Measurements from ENCODE around the gene CDH26. TPM values are rescaled to one million over a fixed set of nuclear protein-coding genes. Genes with fewer than 3 reads are reported as not detected.

CDH26 gene
- total RNA-seq, 1 donor from 2014 or later, result not detected

GRCh38 chr20:59992526-59993084, 34.4 kb downstream of the CDH26 start:
- Mint-ChIP-seq H3K27ac (ENCODE audit: unreplicated experiment) (no peak overlapping the region), H3K9me3 (ENCODE audit: low read depth) (no peaks in the 10 kb centered on the region), H3K4me1 (ENCODE audit: low read depth) (peaks cover 15% of the 10 kb centered on the region), H3K4me3 (ENCODE audit: unreplicated experiment) (no peak overlapping the region), H3K27me3 (ENCODE audit: low read depth) (peaks cover 10% of the 10 kb centered on the region), H3K36me3 (ENCODE audit: low read depth) (no peaks in the 10 kb centered on the region)
- no peak for TF ChIP-seq CTCF (IDR thresholded peaks at IDR 0.05)
- DNase-seq (ENCODE audit: low spot score), result no peak

- H3K36me3 Mint-ChIP-seq (ENCODE audit: low read depth), result no peaks in the 10 kb centered on the region
- no peak overlapping the region for H3K4me3 Mint-ChIP-seq (ENCODE audit: unreplicated experiment)
- no peak for DNase-seq (ENCODE audit: low spot score)
- H3K9me3 Mint-ChIP-seq (ENCODE audit: low read depth), result no peaks in the 10 kb centered on the region
- peaks cover 10% of the 10 kb centered on the region for H3K27me3 Mint-ChIP-seq (ENCODE audit: low read depth)
- H3K27ac Mint-ChIP-seq (ENCODE audit: unreplicated experiment), result no peak overlapping the region
- H3K4me1 Mint-ChIP-seq (ENCODE audit: low read depth), result peaks cover 5% of the 10 kb centered on the region
- no peak for TF ChIP-seq CTCF (IDR thresholded peaks at IDR 0.05)
Observed at GRCh38 chr20:59993736-59994430, 35.7 kb downstream of the CDH26 start.

- Mint-ChIP-seq H3K27me3 (ENCODE audit: low read depth) (peaks cover 10% of the 10 kb centered on the region), H3K4me1 (ENCODE audit: low read depth) (peaks cover 7% of the 10 kb centered on the region), H3K9me3 (ENCODE audit: low read depth) (no peaks in the 10 kb centered on the region), H3K27ac (ENCODE audit: unreplicated experiment) (no peak overlapping the region), H3K4me3 (ENCODE audit: unreplicated experiment) (no peak overlapping the region), H3K36me3 (ENCODE audit: low read depth) (no peaks in the 10 kb centered on the region)
- TF ChIP-seq CTCF (IDR thresholded peaks at IDR 0.05), result no peak
- DNase-seq (ENCODE audit: low spot score), result no peak
Observed at GRCh38 chr20:59994697-59995122, 36.5 kb downstream of the CDH26 start.

GRCh38 chr20:59996108-59996507, 37.9 kb downstream of the CDH26 start:
- peaks cover 10% of the 10 kb centered on the region for H3K27me3 Mint-ChIP-seq (ENCODE audit: low read depth)
- no peak for TF ChIP-seq CTCF (IDR thresholded peaks at IDR 0.05)
- no peaks in the 10 kb centered on the region for H3K36me3 Mint-ChIP-seq (ENCODE audit: low read depth)
- no peak overlapping the region for H3K4me3 Mint-ChIP-seq (ENCODE audit: unreplicated experiment)
- no peak overlapping the region for H3K27ac Mint-ChIP-seq (ENCODE audit: unreplicated experiment)
- H3K4me1 Mint-ChIP-seq (ENCODE audit: low read depth), result peaks cover 11% of the 10 kb centered on the region
- DNase-seq (ENCODE audit: low spot score), result no peak
- no peaks in the 10 kb centered on the region for H3K9me3 Mint-ChIP-seq (ENCODE audit: low read depth)

- TF ChIP-seq CTCF (IDR thresholded peaks at IDR 0.05), result no peak
- H3K27ac Mint-ChIP-seq (ENCODE audit: unreplicated experiment), result no peak overlapping the region
- H3K4me3 Mint-ChIP-seq (ENCODE audit: unreplicated experiment), result no peak overlapping the region
- no peak for DNase-seq (ENCODE audit: low spot score)
- H3K36me3 Mint-ChIP-seq (ENCODE audit: low read depth), result no peaks in the 10 kb centered on the region
- H3K27me3 Mint-ChIP-seq (ENCODE audit: low read depth), result peaks cover 10% of the 10 kb centered on the region
- H3K4me1 Mint-ChIP-seq (ENCODE audit: low read depth), result peaks cover 13% of the 10 kb centered on the region
- no peaks in the 10 kb centered on the region for H3K9me3 Mint-ChIP-seq (ENCODE audit: low read depth)
Observed at GRCh38 chr20:59997896-59998295, 39.7 kb downstream of the CDH26 start.

Measured in chondrocyte (in vitro differentiated cells).